Suprapubic skin (tissue), 4 donors: ENCODE measurements around the gene LPCAT1.

Experiments used
- CTCF ChIP-seq, 2 donors: fragments of 200-600 bp in 1 of 2; fragments of 450-650 bp in 1 of 2; sonication (generic) in 1 of 2; IDR thresholded peaks; one replicate each; pipeline ENCODE4 v1.5.1; 2016 to 2019; ENCODE audit warnings: antibody characterized with exemption in 2 of 2, mild to moderate bottlenecking in 1 of 2, moderate library complexity in 1 of 2
- POLR2A ChIP-seq, 2 donors: fragments of 450-650 bp; IDR thresholded peaks; one replicate each; pipeline ENCODE4 v1.6.1; 2017; ENCODE audit warnings: antibody characterized with exemption in 2 of 2, mild to moderate bottlenecking in 2 of 2, moderate library complexity in 2 of 2
- POLR2AphosphoS5 ChIP-seq, 3 donors: sonication (generic); formaldehyde crosslinking; IDR thresholded peaks; one replicate each; pipeline ENCODE4 v1.6.1; 2017; ENCODE audit warnings: antibody characterized with exemption in 3 of 3

GRCh38 chr5:1436681-1437080 is 87.1 kb downstream of the LPCAT1 start:
- no peak for TF ChIP-seq CTCF (IDR thresholded peaks at IDR 0.05)
- no peak for TF ChIP-seq POLR2AphosphoS5 (IDR thresholded peaks at IDR 0.05)
- TF ChIP-seq POLR2A (IDR thresholded peaks at IDR 0.05), result no peak
